Uterus (tissue), 2 donors: ENCODE results near the gene SLC34A3.

ENCODE experiments used
- POLR2A ChIP-seq, 2 donors: fragments of 450-650 bp; IDR thresholded peaks; one replicate each; pipeline ENCODE4 v1.6.1; 2016; ENCODE audit warnings: antibody characterized with exemption in 2 of 2, mild to moderate bottlenecking in 1 of 2, moderate library complexity in 1 of 2
- TF ChIP-seq, protein P1 (sequence below), 4 experiments: fragments of 200-600 bp in 2 of 4; fragments of 450-650 bp in 2 of 4; sonication (generic) in 2 of 4; IDR thresholded peaks; one replicate each; pipeline ENCODE4 v1.5.1; 2016 to 2019; ENCODE audit warnings: antibody characterized with exemption in 4 of 4, mild to moderate bottlenecking in 2 of 4, moderate library complexity in 1 of 4

DNA sequence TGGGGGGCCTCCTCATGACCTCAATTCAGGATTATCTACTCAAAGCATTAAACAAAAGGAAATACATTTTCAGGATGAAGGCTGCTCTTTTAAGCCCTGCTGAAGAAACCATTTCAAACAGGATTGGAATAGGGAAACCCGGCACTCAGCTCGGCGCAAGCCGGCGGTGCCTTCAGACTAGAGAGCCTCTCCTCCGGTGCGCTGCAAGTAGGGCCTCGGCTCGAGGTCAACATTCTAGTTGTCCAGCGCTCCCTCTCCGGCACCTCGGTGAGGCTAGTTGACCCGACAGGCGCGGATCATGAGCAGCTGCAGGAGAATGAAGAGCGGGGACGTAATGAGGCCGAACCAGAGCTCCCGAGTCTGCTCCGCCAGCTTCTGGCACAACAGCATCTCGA, 26.0 kb upstream of the SLC34A3 start:
- no peak for TF ChIP-seq POLR2A (IDR thresholded peaks at IDR 0.05)
- TF ChIP-seq, protein P1, sequence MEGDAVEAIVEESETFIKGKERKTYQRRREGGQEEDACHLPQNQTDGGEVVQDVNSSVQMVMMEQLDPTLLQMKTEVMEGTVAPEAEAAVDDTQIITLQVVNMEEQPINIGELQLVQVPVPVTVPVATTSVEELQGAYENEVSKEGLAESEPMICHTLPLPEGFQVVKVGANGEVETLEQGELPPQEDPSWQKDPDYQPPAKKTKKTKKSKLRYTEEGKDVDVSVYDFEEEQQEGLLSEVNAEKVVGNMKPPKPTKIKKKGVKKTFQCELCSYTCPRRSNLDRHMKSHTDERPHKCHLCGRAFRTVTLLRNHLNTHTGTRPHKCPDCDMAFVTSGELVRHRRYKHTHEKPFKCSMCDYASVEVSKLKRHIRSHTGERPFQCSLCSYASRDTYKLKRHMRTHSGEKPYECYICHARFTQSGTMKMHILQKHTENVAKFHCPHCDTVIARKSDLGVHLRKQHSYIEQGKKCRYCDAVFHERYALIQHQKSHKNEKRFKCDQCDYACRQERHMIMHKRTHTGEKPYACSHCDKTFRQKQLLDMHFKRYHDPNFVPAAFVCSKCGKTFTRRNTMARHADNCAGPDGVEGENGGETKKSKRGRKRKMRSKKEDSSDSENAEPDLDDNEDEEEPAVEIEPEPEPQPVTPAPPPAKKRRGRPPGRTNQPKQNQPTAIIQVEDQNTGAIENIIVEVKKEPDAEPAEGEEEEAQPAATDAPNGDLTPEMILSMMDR (IDR thresholded peaks at IDR 0.05), result no peak
